ENCODE data around the gene CCDC148.
A peak's percentile ranks its signal among the peaks of the same experiment; 100 is the strongest.

The CCDC148 gene

GRCh38 chr2:158192515-158193443 is 263.8 kb downstream of the CCDC148 start:
- no peaks in the 10 kb centered on the region for H3K36me3 ChIP-seq (ENCODE audit: control insufficient read depth, insufficient read depth, low read length)
- peaks cover 24% of the 10 kb centered on the region for H3K4me1 ChIP-seq (ENCODE audit: control insufficient read depth, insufficient read depth, low read length)
- H3K27ac ChIP-seq (ENCODE audit: low read depth, low read length): no peak overlapping the region
- no peak overlapping the region for H3K4me3 ChIP-seq (ENCODE audit: low read depth, low read length)
- no peak overlapping the region for H3K9ac ChIP-seq (ENCODE audit: low read depth, low read length)
- no peaks in the 10 kb centered on the region for H3K9me3 ChIP-seq (ENCODE audit: control insufficient read depth, insufficient read depth, low read length)
- H3K27me3 ChIP-seq (ENCODE audit: control insufficient read depth, insufficient read depth, low read length): no peaks in the 10 kb centered on the region

- Histone ChIP-seq H3K36me3 (ENCODE audit: control insufficient read depth, insufficient read depth, low read length) (no peaks in the 10 kb centered on the region), H3K4me1 (ENCODE audit: control insufficient read depth, insufficient read depth, low read length) (peaks cover 24% of the 10 kb centered on the region), H3K4me3 (ENCODE audit: low read depth, low read length) (no peak overlapping the region; the same call in 1 of the 2 replicates), H3K27ac (ENCODE audit: low read depth, low read length) (peak overlapping the region; percentile 56), H3K9me3 (ENCODE audit: control insufficient read depth, insufficient read depth, low read length) (no peaks in the 10 kb centered on the region), H3K27me3 (ENCODE audit: control insufficient read depth, insufficient read depth, low read length) (no peaks in the 10 kb centered on the region), H3K9ac (ENCODE audit: low read depth, low read length) (no peak overlapping the region)
These were observed 265.3 kb downstream of the CCDC148 start for GRCh38 chr2:158191076-158191895.

- no peak overlapping the region for H3K9ac ChIP-seq (ENCODE audit: low read depth, low read length)
- no peaks in the 10 kb centered on the region for H3K27me3 ChIP-seq (ENCODE audit: control insufficient read depth, insufficient read depth, low read length)
- no peak overlapping the region for H3K4me3 ChIP-seq (ENCODE audit: low read depth, low read length)
- H3K27ac ChIP-seq (ENCODE audit: low read depth, low read length): no peak overlapping the region
- no peaks in the 10 kb centered on the region for H3K9me3 ChIP-seq (ENCODE audit: control insufficient read depth, insufficient read depth, low read length)
- H3K4me1 ChIP-seq (ENCODE audit: control insufficient read depth, insufficient read depth, low read length): peaks cover 24% of the 10 kb centered on the region
- H3K36me3 ChIP-seq (ENCODE audit: control insufficient read depth, insufficient read depth, low read length): no peaks in the 10 kb centered on the region
These were observed 267.0 kb downstream of the CCDC148 start for GRCh38 chr2:158189526-158189925.

- Histone ChIP-seq H3K9me3 (ENCODE audit: control insufficient read depth, insufficient read depth, low read length) (no peaks in the 10 kb centered on the region), H3K36me3 (ENCODE audit: control insufficient read depth, insufficient read depth, low read length) (no peaks in the 10 kb centered on the region), H3K27me3 (ENCODE audit: control insufficient read depth, insufficient read depth, low read length) (no peaks in the 10 kb centered on the region), H3K4me1 (ENCODE audit: control insufficient read depth, insufficient read depth, low read length) (peaks cover 28% of the 10 kb centered on the region), H3K9ac (ENCODE audit: low read depth, low read length) (no peak overlapping the region), H3K27ac (ENCODE audit: low read depth, low read length) (no peak overlapping the region), H3K4me3 (ENCODE audit: low read depth, low read length) (no peak overlapping the region)
These were observed 268.6 kb downstream of the CCDC148 start for GRCh38 chr2:158187908-158188307.

GRCh38 chr2:158184556-158185343 is 271.8 kb downstream of the CCDC148 start:
- Histone ChIP-seq H3K27ac (ENCODE audit: low read depth, low read length) (no peak overlapping the region), H3K4me1 (ENCODE audit: control insufficient read depth, insufficient read depth, low read length) (peaks cover 4% of the 10 kb centered on the region; the same call in 1 of the 2 replicates), H3K9me3 (ENCODE audit: control insufficient read depth, insufficient read depth, low read length) (no peaks in the 10 kb centered on the region), H3K4me3 (ENCODE audit: low read depth, low read length) (no peak overlapping the region), H3K36me3 (ENCODE audit: control insufficient read depth, insufficient read depth, low read length) (no peaks in the 10 kb centered on the region), H3K27me3 (ENCODE audit: control insufficient read depth, insufficient read depth, low read length) (no peaks in the 10 kb centered on the region), H3K9ac (ENCODE audit: low read depth, low read length) (no peak overlapping the region)

GRCh38 chr2:158184001-158184400 is 272.6 kb downstream of the CCDC148 start:
- Histone ChIP-seq H3K36me3 (ENCODE audit: control insufficient read depth, insufficient read depth, low read length) (no peaks in the 10 kb centered on the region), H3K4me1 (ENCODE audit: control insufficient read depth, insufficient read depth, low read length) (peaks cover 4% of the 10 kb centered on the region; the same call in 1 of the 2 replicates), H3K27ac (ENCODE audit: low read depth, low read length) (no peak overlapping the region), H3K9ac (ENCODE audit: low read depth, low read length) (no peak overlapping the region), H3K27me3 (ENCODE audit: control insufficient read depth, insufficient read depth, low read length) (no peaks in the 10 kb centered on the region), H3K4me3 (ENCODE audit: low read depth, low read length) (no peak overlapping the region), H3K9me3 (ENCODE audit: control insufficient read depth, insufficient read depth, low read length) (no peaks in the 10 kb centered on the region)

GRCh38 chr2:158182676-158183295 is 273.8 kb downstream of the CCDC148 start:
- Histone ChIP-seq H3K4me3 (ENCODE audit: low read depth, low read length) (no peak overlapping the region), H3K27me3 (ENCODE audit: control insufficient read depth, insufficient read depth, low read length) (no peaks in the 10 kb centered on the region), H3K36me3 (ENCODE audit: control insufficient read depth, insufficient read depth, low read length) (no peaks in the 10 kb centered on the region), H3K27ac (ENCODE audit: low read depth, low read length) (no peak overlapping the region), H3K9me3 (ENCODE audit: control insufficient read depth, insufficient read depth, low read length) (no peaks in the 10 kb centered on the region), H3K4me1 (ENCODE audit: control insufficient read depth, insufficient read depth, low read length) (peaks cover 4% of the 10 kb centered on the region; the same call in 1 of the 2 replicates), H3K9ac (ENCODE audit: low read depth, low read length) (no peak overlapping the region)

GRCh38 chr2:158181171-158181570 is 275.4 kb downstream of the CCDC148 start:
- no peak overlapping the region for H3K4me3 ChIP-seq (ENCODE audit: low read depth, low read length)
- no peaks in the 10 kb centered on the region for H3K27me3 ChIP-seq (ENCODE audit: control insufficient read depth, insufficient read depth, low read length)
- H3K36me3 ChIP-seq (ENCODE audit: control insufficient read depth, insufficient read depth, low read length): no peaks in the 10 kb centered on the region
- no peaks in the 10 kb centered on the region for H3K9me3 ChIP-seq (ENCODE audit: control insufficient read depth, insufficient read depth, low read length)
- H3K9ac ChIP-seq (ENCODE audit: low read depth, low read length): no peak overlapping the region
- peaks cover 10% of the 10 kb centered on the region for H3K4me1 ChIP-seq (ENCODE audit: control insufficient read depth, insufficient read depth, low read length)
- H3K27ac ChIP-seq (ENCODE audit: low read depth, low read length): no peak overlapping the region

GRCh38 chr2:158179660-158180059 is 276.9 kb downstream of the CCDC148 start:
- H3K9ac ChIP-seq (ENCODE audit: low read depth, low read length): no peak overlapping the region
- H3K27ac ChIP-seq (ENCODE audit: low read depth, low read length): no peak overlapping the region
- no peak overlapping the region for H3K4me3 ChIP-seq (ENCODE audit: low read depth, low read length)
- H3K4me1 ChIP-seq (ENCODE audit: control insufficient read depth, insufficient read depth, low read length): peaks cover 10% of the 10 kb centered on the region
- no peaks in the 10 kb centered on the region for H3K9me3 ChIP-seq (ENCODE audit: control insufficient read depth, insufficient read depth, low read length)
- no peaks in the 10 kb centered on the region for H3K27me3 ChIP-seq (ENCODE audit: control insufficient read depth, insufficient read depth, low read length)
- H3K36me3 ChIP-seq (ENCODE audit: control insufficient read depth, insufficient read depth, low read length): no peaks in the 10 kb centered on the region

- no peaks in the 10 kb centered on the region for H3K27me3 ChIP-seq (ENCODE audit: control insufficient read depth, insufficient read depth, low read length)
- peaks cover 10% of the 10 kb centered on the region for H3K4me1 ChIP-seq (ENCODE audit: control insufficient read depth, insufficient read depth, low read length)
- no peak overlapping the region for H3K27ac ChIP-seq (ENCODE audit: low read depth, low read length)
- no peaks in the 10 kb centered on the region for H3K9me3 ChIP-seq (ENCODE audit: control insufficient read depth, insufficient read depth, low read length)
- H3K9ac ChIP-seq (ENCODE audit: low read depth, low read length): no peak overlapping the region
- H3K36me3 ChIP-seq (ENCODE audit: control insufficient read depth, insufficient read depth, low read length): no peaks in the 10 kb centered on the region
- H3K4me3 ChIP-seq (ENCODE audit: low read depth, low read length): no peak overlapping the region
These were observed 277.9 kb downstream of the CCDC148 start for GRCh38 chr2:158178646-158179045.

All from HUES48 (cell line).